ENCODE data around the gene UBE2Q2. TPM values are rescaled to one million over a fixed set of nuclear protein-coding genes. Genes with fewer than 3 reads are reported as not detected.
A peak's percentile ranks its signal among the peaks of the same experiment; 100 is the strongest.
"Not testable (repeated sequence)": the region's sequence is repeated elsewhere in the genome, so short reads cannot be mapped to it uniquely, and the experiment has no call there.

The UBE2Q2 gene
- total RNA-seq, 1 donor from 2014 or later: 68.8 TPM

DNA sequence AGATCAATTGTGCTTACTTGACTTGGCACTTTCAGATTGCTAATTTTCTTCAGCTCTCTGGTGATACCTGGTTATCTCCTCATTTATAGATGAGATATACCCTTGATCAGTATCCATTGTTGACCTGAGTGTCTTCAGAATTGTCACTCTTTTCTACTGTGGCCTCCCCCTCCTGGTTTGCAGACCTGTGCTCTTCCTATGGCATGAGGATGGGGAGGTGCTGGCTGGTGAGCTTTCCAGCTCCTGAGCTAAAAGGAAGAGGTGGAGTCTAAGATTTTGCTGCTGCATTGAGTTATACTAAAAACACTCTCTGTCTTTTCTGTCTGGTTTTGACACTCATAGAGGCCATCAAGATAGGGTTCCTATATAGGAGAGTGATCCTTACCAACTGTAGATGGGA lies 23.7 kb downstream of the UBE2Q2 start:
- no peak for DNase-seq

DNA sequence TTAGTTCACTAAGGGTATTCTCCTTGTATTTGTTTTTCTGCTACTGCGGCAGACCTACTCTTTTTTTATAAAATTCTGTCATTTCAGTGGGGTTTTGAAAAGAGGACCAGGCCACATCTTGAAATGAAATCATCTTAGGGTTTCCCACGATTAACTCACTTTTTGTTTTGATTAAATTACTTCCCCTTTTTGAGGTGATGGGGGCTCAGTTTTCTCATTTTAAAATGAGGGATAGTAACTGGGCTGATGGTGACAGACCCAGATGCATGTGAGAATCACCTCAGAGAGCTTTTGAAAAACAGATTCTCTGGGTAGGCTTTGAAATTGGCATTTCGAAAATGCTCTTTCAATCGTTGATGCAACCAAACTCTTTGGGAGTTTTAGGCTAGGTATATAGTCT lies 24.2 kb downstream of the UBE2Q2 start:
- DNase-seq: no peak

- DNase-seq: no peak
Observed at GRCh38 chr15:75868019-75868418, 24.8 kb downstream of the UBE2Q2 start.

DNA sequence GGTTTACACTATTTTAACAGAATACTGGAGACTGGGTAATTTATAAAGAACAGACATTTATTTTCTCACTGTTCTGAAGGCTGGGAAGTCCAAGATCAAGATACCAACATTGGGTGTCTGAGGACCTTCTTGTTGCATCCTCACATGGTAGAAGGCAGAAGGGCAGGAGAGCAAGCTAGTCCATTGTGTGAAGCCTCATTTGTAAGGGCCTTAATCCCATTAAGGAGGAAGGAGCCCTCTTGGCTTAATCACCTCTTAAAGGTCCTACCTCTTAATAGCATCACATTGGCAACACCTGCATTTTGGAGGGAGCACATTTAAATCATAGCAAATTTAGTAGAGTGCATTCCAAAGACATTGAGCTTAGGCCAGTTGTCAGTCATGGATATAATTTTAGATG lies 26.2 kb downstream of the UBE2Q2 start:
- no peak for DNase-seq

DNA sequence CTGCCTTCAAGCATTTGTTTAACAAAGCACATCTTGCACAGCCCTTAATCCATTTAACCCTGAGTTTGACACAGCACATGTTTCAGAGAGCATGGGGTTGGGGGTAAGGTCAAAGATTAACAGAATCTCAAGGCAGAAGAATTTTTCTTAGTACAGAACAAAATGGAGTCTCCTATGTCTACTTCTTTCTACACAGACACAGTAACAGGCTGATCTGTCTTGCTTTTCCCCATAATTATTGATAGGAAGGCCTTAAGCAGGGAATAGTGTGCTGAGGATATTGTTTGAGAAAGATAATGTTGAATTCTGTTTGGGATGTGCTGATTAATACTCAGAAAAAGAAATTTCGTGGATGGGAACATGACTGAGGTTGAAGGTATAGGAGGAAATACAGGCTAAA lies 28.3 kb downstream of the UBE2Q2 start:
- not testable (repeated sequence) for DNase-seq

GRCh38 chr15:75872403-75872990 lies 29.2 kb downstream of the UBE2Q2 start:
- DNase-seq: no peak

DNA sequence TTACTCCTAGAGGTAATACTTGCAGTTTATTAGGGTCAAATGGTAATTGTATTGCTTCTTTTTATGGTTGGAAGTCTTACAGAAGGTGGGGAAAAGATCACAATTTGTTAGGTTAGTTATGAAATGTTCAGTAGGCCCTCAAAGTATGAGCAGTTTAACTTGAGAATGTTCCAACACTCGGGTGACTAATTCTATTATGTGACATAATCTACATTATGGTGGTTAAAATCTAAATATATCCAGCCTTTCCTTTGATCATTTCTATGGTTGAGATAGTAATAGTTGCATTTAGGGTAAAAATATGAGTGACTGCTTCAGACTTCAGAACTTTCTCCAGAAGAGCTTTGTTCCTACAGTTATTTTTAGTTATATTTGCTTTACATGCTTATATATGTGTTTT lies 40.8 kb downstream of the UBE2Q2 start:
- no peak for DNase-seq

DNA sequence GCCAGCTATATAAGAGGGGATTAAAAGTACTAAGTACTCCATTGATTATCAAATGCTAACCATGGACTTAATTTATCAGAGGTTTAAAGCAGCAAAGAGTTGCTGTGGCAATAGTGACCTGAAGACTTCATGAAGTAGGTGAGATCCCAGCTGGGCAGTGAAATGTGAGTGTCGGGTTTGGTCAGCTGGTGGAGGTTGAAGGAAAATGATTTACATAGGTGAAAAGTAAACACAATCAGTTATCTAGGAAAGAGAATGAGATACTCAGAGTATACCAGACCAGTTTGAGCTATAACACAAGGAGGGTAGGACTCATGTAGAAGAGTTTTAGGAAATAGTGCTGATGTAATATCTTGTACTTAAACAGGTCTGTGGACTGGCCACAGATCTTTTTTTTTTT lies 43.9 kb downstream of the UBE2Q2 start:
- no peak for DNase-seq

GRCh38 chr15:75891895-75892294 lies 48.6 kb downstream of the UBE2Q2 start:
- peak; percentile 84 for DNase-seq

DNA sequence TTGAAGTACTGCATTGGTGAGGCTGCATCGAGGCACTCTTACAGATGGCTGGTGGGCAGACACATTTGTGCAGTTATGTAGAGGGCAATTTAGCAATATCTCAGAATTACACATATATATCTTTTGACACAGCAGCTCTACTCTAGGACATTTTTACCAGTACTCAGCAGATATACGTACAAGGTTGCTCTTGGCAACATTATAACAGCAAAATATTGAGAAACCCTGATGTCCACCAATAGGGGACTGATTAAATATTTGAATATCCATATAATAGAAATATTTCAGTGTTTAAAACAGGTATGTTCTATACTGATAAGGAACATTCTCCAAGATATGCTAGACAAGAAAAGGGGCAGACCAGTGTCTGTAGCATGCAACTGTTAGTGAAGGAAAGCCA lies 52.5 kb downstream of the UBE2Q2 start:
- no peak for DNase-seq

- no peak for DNase-seq
Observed at GRCh38 chr15:75900577-75900976, 57.3 kb downstream of the UBE2Q2 start.

DNA sequence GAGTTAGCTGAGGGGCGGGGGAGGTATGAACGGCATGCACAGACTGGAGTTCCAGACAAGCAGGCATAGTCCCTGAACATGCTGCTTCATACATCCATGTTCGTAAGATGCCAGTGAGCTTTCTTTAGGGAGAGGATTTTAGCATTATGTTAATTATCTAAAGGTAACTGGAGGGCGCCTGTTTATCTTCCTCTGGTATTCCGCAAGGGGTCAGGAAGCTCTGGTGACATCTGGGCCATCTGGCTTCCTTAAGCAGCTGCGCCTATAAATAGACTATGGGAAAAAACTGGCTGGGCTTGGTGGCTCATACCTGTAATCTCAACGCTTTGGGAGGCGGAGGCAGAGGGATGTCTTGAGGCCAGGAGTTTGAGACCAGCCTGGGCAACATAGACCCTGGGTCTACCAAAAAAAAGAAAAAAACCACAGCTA lies 58.9 kb downstream of the UBE2Q2 start:
- DNase-seq: peak; percentile 32

DNA sequence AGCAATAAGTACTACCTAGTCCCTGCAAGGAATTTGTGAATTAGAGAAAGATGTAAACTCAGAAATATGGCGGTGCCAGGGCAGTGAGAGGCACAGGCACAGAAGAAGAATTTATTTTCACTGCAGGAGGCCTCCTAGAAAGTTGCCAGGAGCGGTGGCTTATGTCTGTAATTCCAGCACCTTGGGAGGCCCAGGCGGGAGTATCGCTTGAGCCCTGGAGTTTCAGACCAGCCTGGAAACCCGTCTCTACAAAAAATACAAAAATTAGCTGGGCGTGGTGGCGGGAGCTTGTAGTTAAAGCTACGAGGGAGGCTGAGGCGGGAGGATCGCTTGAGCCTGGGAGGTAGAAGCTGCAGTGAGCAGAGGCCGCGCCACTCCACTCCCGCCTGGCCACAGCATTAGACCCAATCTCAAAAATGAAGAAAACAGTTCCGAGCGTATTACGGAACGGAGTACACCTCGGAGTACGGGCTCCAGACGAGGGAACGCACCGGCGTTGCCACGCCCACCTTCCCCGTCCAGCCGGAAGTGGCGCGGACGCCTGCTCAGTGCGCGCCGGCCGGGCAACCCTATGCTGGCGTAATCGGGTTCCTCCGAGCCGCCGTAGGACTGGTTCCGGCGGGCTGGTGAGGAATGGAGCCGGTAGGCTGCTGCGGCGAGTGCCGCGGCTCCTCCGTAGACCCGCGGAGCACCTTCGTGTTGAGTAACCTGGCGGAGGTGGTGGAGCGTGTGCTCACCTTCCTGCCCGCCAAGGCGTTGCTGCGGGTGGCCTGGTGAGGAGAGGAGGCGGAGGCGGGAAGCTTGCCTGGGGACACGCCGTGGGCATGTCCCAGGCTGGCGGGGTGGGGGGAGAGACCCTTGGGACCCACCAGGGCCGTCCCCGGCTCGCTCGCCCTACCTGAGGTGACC lies 60.3 kb downstream of the UBE2Q2 start, which contains the start of gene FBXO22:
Gene FBXO22, plus strand, starts transcription at position 548 of the 909 bp plus-strand sequence. Its CDS starts 86 bp downstream, at position 634.
- peak; percentile 94 for DNase-seq

- no peak for DNase-seq
Observed at GRCh38 chr15:75905231-75905630, 62.0 kb downstream of the UBE2Q2 start.

- not testable (repeated sequence) for DNase-seq
Observed at GRCh38 chr15:75910355-75910754, 67.1 kb downstream of the UBE2Q2 start.

DNA sequence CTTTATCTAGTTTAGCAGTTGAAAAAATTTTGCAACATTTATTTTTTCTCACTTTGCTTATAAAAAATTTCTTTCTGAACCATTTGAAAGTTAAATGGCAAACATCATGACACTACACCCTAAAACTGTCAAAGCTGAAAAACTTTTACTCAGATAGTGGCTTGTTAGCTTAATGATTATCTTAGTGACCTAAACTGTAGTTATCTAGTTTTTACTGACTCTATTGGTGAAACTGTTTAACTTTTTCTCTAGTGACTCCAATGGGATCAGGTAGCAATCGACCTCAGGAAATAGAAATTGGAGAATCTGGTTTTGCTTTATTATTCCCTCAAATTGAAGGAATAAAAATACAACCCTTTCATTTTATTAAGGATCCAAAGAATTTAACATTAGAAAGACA lies 73.7 kb downstream of the UBE2Q2 start:
- no peak for DNase-seq

GRCh38 chr15:75918135-75918534 lies 74.9 kb downstream of the UBE2Q2 start:
- DNase-seq: no peak

DNA sequence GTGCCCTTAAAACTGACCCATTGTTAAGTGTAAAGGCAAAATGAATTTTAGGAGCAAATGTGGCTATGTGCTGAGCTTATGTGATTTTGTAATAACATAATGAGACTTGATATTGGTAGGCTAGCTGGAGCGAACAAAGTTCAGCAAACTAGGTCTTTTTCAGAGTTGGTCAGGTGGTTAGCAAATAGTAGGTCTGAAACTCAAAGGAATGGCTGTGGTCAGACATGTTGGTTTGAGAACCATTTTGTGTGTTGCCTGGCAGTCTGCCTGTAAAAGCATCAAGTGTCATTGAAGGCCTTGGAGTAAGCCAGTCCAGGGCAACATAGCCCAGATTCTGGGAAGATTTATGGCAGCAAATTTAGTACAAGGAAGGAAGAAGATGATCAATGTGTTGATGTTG lies 76.8 kb downstream of the UBE2Q2 start:
- DNase-seq: no peak

GRCh38 chr15:75921732-75922703 lies 78.8 kb downstream of the UBE2Q2 start:
- DNase-seq: peak; percentile 83

DNA sequence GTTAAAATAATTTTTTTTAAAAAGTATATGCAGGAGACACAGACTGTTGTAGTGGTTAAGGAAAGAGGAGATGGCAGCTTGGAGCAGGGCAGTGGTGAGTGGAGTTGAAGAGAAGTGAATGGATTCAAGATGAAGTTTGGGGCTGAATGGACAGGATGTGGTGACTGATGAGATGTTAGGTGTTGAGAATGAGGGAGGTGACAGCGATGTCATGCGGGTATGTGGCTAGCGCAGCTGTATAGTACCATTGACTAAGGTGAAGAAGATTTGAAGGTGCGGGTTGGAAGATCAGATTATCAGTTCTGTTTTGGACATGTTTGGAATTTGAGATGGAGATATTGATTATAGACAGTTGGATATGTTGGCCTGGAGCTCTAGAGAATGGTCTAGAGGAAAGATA lies 80.5 kb downstream of the UBE2Q2 start:
- no peak for DNase-seq

GRCh38 chr15:75924576-75924975 lies 81.3 kb downstream of the UBE2Q2 start:
- DNase-seq: no peak

GRCh38 chr15:75925440-75925839 lies 82.2 kb downstream of the UBE2Q2 start:
- DNase-seq: no peak

- DNase-seq: no peak
Observed at GRCh38 chr15:75926931-75927330, 83.7 kb downstream of the UBE2Q2 start.

All from dermis blood vessel endothelial cell (primary cell).